Endothelial cell of umbilical vein (primary cell): Measurements from ENCODE around the gene COMT. TPM values are rescaled to one million over a fixed set of nuclear protein-coding genes. Genes with fewer than 3 reads are reported as not detected.

Experiments
- BruUV-seq: library from RNA; stranded (reverse); fragments of 400-500 nt; replicated peaks from 2 replicates; lab custom pipeline; 2021; lab: Mats Ljungman, UMichigan
- CTCF ChIA-PET: fragments of 300-600, 350-600 bp; sonication (Branson Sonifier 250); formaldehyde crosslinking; loops from one replicate; lab custom pipeline; 2021; ENCODE audit warnings: antibody characterized with exemption, inconsistent platforms; lab: Charles Lee
- POLR2A ChIA-PET: fragments of 300-600, 350-600 bp; sonication (Branson Sonifier 250); formaldehyde crosslinking; loops from one replicate; lab custom pipeline; 2021; ENCODE audit warnings: antibody characterized with exemption, inconsistent platforms; lab: Charles Lee
- DNase-seq: peaks from one replicate; pipeline ENCODE4 v3.0.0-alpha.2; 2011; ENCODE audit warnings: low read depth, low spot score
- FAIRE-seq: peaks from 2 replicates; lab custom pipeline; 2011; peaks lifted over from hg19 to GRCh38; lab: Jason Lieb, UNC
- H2AFZ ChIP-seq: 2 replicates; pipeline ENCODE4 v1.6.0; 2012; ENCODE audit warnings: low read depth, low read length, control low read depth, inconsistent platforms
- H3K27ac ChIP-seq: 2 replicates; pipeline ENCODE4 v1.5.1; 2011; ENCODE audit warnings: low read depth, mild to moderate bottlenecking, control low read depth, low read length, moderate library complexity; ENCODE audit not compliant: insufficient read depth
- H3K27me3 ChIP-seq, 2 experiments: 2 replicates each; pipeline versions ENCODE4 v1.6.0 to v1.6.1; 2011; ENCODE audit warnings: low read length in 2 of 2, mixed read lengths in 1 of 2; ENCODE audit not compliant: control insufficient read depth in 2 of 2, insufficient read depth in 2 of 2
- H3K36me3 ChIP-seq, 2 experiments: 2 replicates in 1 of 2; 3 replicates in 1 of 2; pipeline ENCODE4 v1.5.1; 2011; ENCODE audit warnings: low read length in 2 of 2, mild to moderate bottlenecking in 1 of 2, moderate library complexity in 1 of 2; ENCODE audit not compliant: control insufficient read depth in 2 of 2, insufficient read depth in 2 of 2; ENCODE audit errors: extremely low read depth in 1 of 2
- H3K4me1 ChIP-seq: 3 replicates; pipeline ENCODE4 v1.5.1; 2011; ENCODE audit warnings: mild to moderate bottlenecking, low read length; ENCODE audit not compliant: control insufficient read depth, insufficient read depth; ENCODE audit errors: extremely low read depth
- H3K4me2 ChIP-seq: 2 replicates; pipeline ENCODE4 v1.6.1; 2011; ENCODE audit warnings: low read length, control low read depth, mixed read lengths; ENCODE audit not compliant: insufficient read depth
- H3K4me3 ChIP-seq, 3 experiments: fragments of 200-600 bp in 1 of 3; sonication (generic), shearing (Covaris generic) in 1 of 3; replicated peaks in 1 of 3; 2 replicates each; pipeline ENCODE4 v1.5.1; 2011 to 2016; ENCODE audit warnings: control low read depth in 3 of 3, low read length in 3 of 3, mild to moderate bottlenecking in 2 of 3, inconsistent platforms in 1 of 3, low read depth in 1 of 3, moderate library complexity in 1 of 3; ENCODE audit not compliant: insufficient read depth in 1 of 3
- H3K79me2 ChIP-seq: 2 replicates; pipeline ENCODE4 v1.6.0; 2012; ENCODE audit warnings: low read length, inconsistent platforms; ENCODE audit not compliant: control insufficient read depth, insufficient read depth
- H3K9ac ChIP-seq: replicated peaks from 2 replicates; pipeline ENCODE3; 2011; ENCODE audit warnings: low read length, control low read depth; ENCODE audit not compliant: insufficient read depth; ENCODE audit errors: extremely low read depth
- H3K9me1 ChIP-seq: replicated peaks from 3 replicates; pipeline ENCODE4 v1.6.0; 2011; ENCODE audit warnings: mild to moderate bottlenecking, low read length; ENCODE audit not compliant: control insufficient read depth, insufficient read depth; ENCODE audit errors: extremely low read depth
- H3K9me3 ChIP-seq: replicated peaks from 2 replicates; pipeline ENCODE4 v1.5.1; 2012; ENCODE audit warnings: low read length, inconsistent platforms; ENCODE audit not compliant: control insufficient read depth, insufficient read depth
- H4K20me1 ChIP-seq: replicated peaks from 2 replicates; pipeline ENCODE3; 2011; ENCODE audit warnings: mild to moderate bottlenecking, low read length; ENCODE audit not compliant: control insufficient read depth, insufficient read depth; ENCODE audit errors: extremely low read depth
- CTCF ChIP-seq, 2 donors: IDR thresholded peaks; 1 replicate in 1 of 2; 2 replicates in 1 of 2; pipeline ENCODE4 v1.5.1; 2011; ENCODE audit warnings: low read length in 2 of 2, mild to moderate bottlenecking in 2 of 2, moderate library complexity in 2 of 2, control low read depth in 1 of 2, inconsistent platforms in 1 of 2, low read depth in 1 of 2; ENCODE audit not compliant: insufficient read depth in 1 of 2; ENCODE audit errors: extremely low read depth in 1 of 2
- EZH2 ChIP-seq: IDR thresholded peaks from 2 replicates; pipeline ENCODE4 v1.6.1; 2012; ENCODE audit warnings: borderline replicate concordance, low read depth, mild to moderate bottlenecking, moderate library complexity, low read length, inconsistent platforms; ENCODE audit not compliant: severe bottlenecking
- FOS ChIP-seq: IDR thresholded peaks from 2 replicates; pipeline ENCODE4 v1.6.1; 2011; ENCODE audit warnings: mild to moderate bottlenecking, low read length, moderate library complexity, borderline replicate concordance; ENCODE audit not compliant: insufficient read depth
- GATA2 ChIP-seq: IDR thresholded peaks from 2 replicates; pipeline ENCODE4 v1.7.0; 2011; ENCODE audit warnings: low read depth, mild to moderate bottlenecking, moderate library complexity, mixed read lengths, low read length; ENCODE audit not compliant: insufficient read length, insufficient read depth
- JUN ChIP-seq: IDR thresholded peaks from 2 replicates; pipeline ENCODE4 v1.6.1; 2011; ENCODE audit warnings: borderline replicate concordance, low read depth; ENCODE audit not compliant: insufficient read length, insufficient read depth
- MYC ChIP-seq: IDR thresholded peaks from one replicate; pipeline ENCODE4 v1.6.1; 2011; ENCODE audit warnings: mild to moderate bottlenecking, low read depth, low read length
- POLR2A ChIP-seq: IDR thresholded peaks from 2 replicates; pipeline ENCODE4 v1.6.1; 2012; ENCODE audit warnings: low read depth, mild to moderate bottlenecking, control low read depth, low read length
- POLR2AphosphoS5 ChIP-seq: IDR thresholded peaks from 2 replicates; pipeline ENCODE4 v1.6.1; 2012; ENCODE audit warnings: low read depth, mild to moderate bottlenecking, control low read depth, low read length, moderate library complexity; ENCODE audit not compliant: insufficient read depth
- dilution Hi-C: fragments of 300-500 bp; cut with MboI; formaldehyde crosslinking; loops from one replicate; pipeline ENCODE4 v1.15.0; 2019; ENCODE audit warnings: low sequenced_read_pairs; ENCODE audit not compliant: extremely low pct_ligation_motif_present
- intact Hi-C: fragments of 100-400 bp; cut with micrococcal nuclease; formaldehyde crosslinking; loops from one replicate; pipeline ENCODE4 v1.10.0; 2022
- polyA plus RNA-seq, 4 experiments: library from polyadenylated mRNA; depleted of rRNA in 3 of 4; stranded (reverse) in 3 of 4; unstranded in 1 of 4; fragments of >200 nt; gene quantifications; 2 replicates each; pipeline versions ENCODE4 v1.2.1 to v1.2.3, GENCODE V29; 2011 to 2012; ENCODE audit warnings: missing spikeins in 1 of 4
- total RNA-seq: library from RNA; stranded (reverse); gene quantifications from 2 replicates; pipeline ENCODE4 v1.2.3, GENCODE V29; 2021
- TF ChIP-seq, protein P1 (sequence below): IDR thresholded peaks from 2 replicates; pipeline ENCODE4 v1.6.1; 2011; ENCODE audit not compliant: insufficient read depth, insufficient read length

COMT gene
- total and polyA plus RNA-seq, 2 donors (not counting 3 experiments of a cell fraction or from before 2014, with no cell fraction given) = 221 to 537 TPM

DNA sequence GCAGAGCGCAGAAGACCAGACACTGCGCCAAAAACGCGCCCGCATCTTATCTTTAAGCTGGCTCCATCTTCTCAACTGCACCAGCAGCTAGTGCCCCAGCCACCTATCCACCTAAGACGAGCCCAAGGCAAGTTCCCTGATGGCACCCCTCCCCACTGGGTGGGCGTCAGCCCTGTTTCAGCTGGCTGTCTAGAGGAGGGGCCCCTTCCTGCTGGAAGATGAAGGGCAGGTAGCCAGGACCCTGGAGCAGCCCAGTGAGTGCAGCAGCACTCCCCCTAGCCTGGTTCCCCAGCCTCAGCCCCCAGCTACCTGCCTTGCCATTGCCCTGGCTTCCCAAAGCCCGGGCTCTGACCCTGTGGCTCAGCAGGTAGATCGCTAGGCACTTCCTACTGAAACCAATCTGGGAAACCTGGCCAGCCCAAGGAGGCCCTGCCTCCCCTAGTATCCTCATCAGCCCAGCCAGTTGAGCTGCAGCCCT is 46.8 kb downstream of the COMT start:
- H4K20me1 ChIP-seq = no peaks in the 10 kb centered on the region
- peaks cover 26% of the 10 kb centered on the region for H3K4me1 ChIP-seq
- CTCF ChIA-PET = interaction anchor here (1.4 to 2.3 kb wide), 2 partner anchors 10 to 25 kb away, joined by 3 to 18 read pairs; no protein-coding TSS in a partner anchor
- FAIRE-seq (no peak), DNase-seq (no peak)
- no peaks in the 10 kb centered on the region for H3K27me3 ChIP-seq
- peaks cover 0 to 4% of the 10 kb centered on the region in 2 experiments for H3K36me3 ChIP-seq
- no peak overlapping the region for H2AFZ ChIP-seq
- no peak overlapping the region for H3K4me2 ChIP-seq
- H3K9me3 ChIP-seq = no peaks in the 10 kb centered on the region
- no peak overlapping the region for H3K9ac ChIP-seq
- POLR2A ChIA-PET = no interaction called here
- intact Hi-C loops = no loop called here
- H3K4me3 ChIP-seq = no peak overlapping the region
- H3K27ac ChIP-seq = no peak overlapping the region
- no peaks in the 10 kb centered on the region for H3K9me1 ChIP-seq
- no TSS peak for BruUV-seq
- TF ChIP-seq JUN (no peak), FOS (no peak), EZH2 (no peak), GATA2 (no peak), POLR2A (no peak), POLR2AphosphoS5 (no peak), MYC (no peak), CTCF (IDR thresholded peaks at IDR 0.05; ENCODE audit: extremely low read depth in 1 of 2, insufficient read depth in 1 of 2, low read depth in 1 of 2, low read length in 2 of 2) (no peak)
- TF ChIP-seq, protein P1, sequence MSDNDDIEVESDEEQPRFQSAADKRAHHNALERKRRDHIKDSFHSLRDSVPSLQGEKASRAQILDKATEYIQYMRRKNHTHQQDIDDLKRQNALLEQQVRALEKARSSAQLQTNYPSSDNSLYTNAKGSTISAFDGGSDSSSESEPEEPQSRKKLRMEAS = no peak
- dilution Hi-C loops = no loop called here
- H3K79me2 ChIP-seq = peaks cover 13% of the 10 kb centered on the region
